ENCODE data around the gene PIGT. TPM values are rescaled to one million over a fixed set of nuclear protein-coding genes. Genes with fewer than 3 reads are reported as not detected.

PIGT gene
- total RNA-seq, 1 experiment from 2014 or later, result 101 TPM

- BruUV-seq (replicated peaks), result TSS peak; percentile 85
- intact Hi-C loops (cut with micrococcal nuclease; ENCODE audit: unreplicated experiment), result loop anchor here (1.0 to 10.0 kb wide), 4 partner anchors 49 to 305 kb away; partner anchors contain the start of gene WFDC10A
- Histone ChIP-seq H3F3A (ENCODE audit: insufficient read depth, low read depth) (0 out of 2 replicates have a peak, but pooled peaks cover 10% of the 10 kb centered on the region), H3K4me1 (replicated peaks; ENCODE audit: insufficient read depth) (peaks cover 31% of the 10 kb centered on the region), H3K79me2 (ENCODE audit: low read depth) (peaks cover 23% of the 10 kb centered on the region), H3K27ac (peak within 1 kb of the TSS; percentile 88), H3K9me3 (ENCODE audit: insufficient read depth, low read depth) (no peaks in the 10 kb centered on the region), H3K4me3 (peak within 1 kb of the TSS; percentile 67), H4K20me1 (ENCODE audit: insufficient read depth) (no peaks in the 10 kb centered on the region), H3K4me2 (peak within 1 kb of the TSS; percentile 96), H3K27me3 (ENCODE audit: insufficient read depth, low read depth) (no peaks in the 10 kb centered on the region), H3K36me3 (ENCODE audit: low read depth) (peaks cover 14% of the 10 kb centered on the region; the same call in 1 of the 2 replicates), H3K9me2 (ENCODE audit: insufficient read depth) (no peaks in the 10 kb centered on the region), H2AFZ (peak within 1 kb of the TSS; percentile 80)
- POLR2A ChIA-PET (ENCODE audit: unreplicated experiment), result interaction anchor here (0.5 to 1.2 kb wide), 14 partner anchors 11 to 1140 kb away, joined by 3 to 15 read pairs (median 5); no protein-coding TSS in a partner anchor
- peak; percentile 87 for DNase-seq
- CTCF ChIA-PET, result interaction anchor here (0.6 kb wide), 2 partner anchors 63 to 420 kb away, joined by 3 to 4 read pairs; no protein-coding TSS in a partner anchor
- TF ChIP-seq EZH2 (IDR thresholded peaks at IDR 0.05; ENCODE audit: low read depth) (no peak), CTCF (conservative IDR thresholded peaks at IDR 0.05) (peak; percentile 40; the same call in 1 of the 2 replicates)
These were observed 53.7 kb downstream of the PIGT start, which contains the start of gene WFDC2 for GRCh38 chr20:45469336-45470261. Gene WFDC2, plus strand, starts transcription at chr20:45469753. Its CDS starts 29 bp downstream, at chr20:45469782.

GRCh38 chr20:45470262-45470931, 54.5 kb downstream of the PIGT start:
- Histone ChIP-seq H3K4me3 (peak overlapping the region; percentile 67), H3K4me2 (peak overlapping the region; percentile 96), H4K20me1 (ENCODE audit: insufficient read depth) (no peaks in the 10 kb centered on the region), H3K27ac (peak overlapping the region; percentile 88), H2AFZ (peak overlapping the region; percentile 80), H3K9me3 (ENCODE audit: insufficient read depth, low read depth) (no peaks in the 10 kb centered on the region), H3K79me2 (ENCODE audit: low read depth) (peaks cover 27% of the 10 kb centered on the region), H3K27me3 (ENCODE audit: insufficient read depth, low read depth) (no peaks in the 10 kb centered on the region), H3K4me1 (replicated peaks; ENCODE audit: insufficient read depth) (peaks cover 29% of the 10 kb centered on the region), H3F3A (ENCODE audit: insufficient read depth, low read depth) (0 out of 2 replicates have a peak, but pooled peaks cover 10% of the 10 kb centered on the region), H3K36me3 (ENCODE audit: low read depth) (peaks cover 17% of the 10 kb centered on the region; the same call in 1 of the 2 replicates), H3K9me2 (ENCODE audit: insufficient read depth) (no peaks in the 10 kb centered on the region)
- ChIA-PET CTCF (interaction anchor here (1.0 kb wide), 1 partner anchor 15 kb away, joined by 4 read pairs; no protein-coding TSS in a partner anchor), POLR2A (ENCODE audit: unreplicated experiment) (interaction anchor here (0.7 to 1.2 kb wide), 5 partner anchors 15 to 1141 kb away, joined by 4 to 15 read pairs (median 10); no protein-coding TSS in a partner anchor)
- peak; percentile 63 to 82 for DNase-seq
- TF ChIP-seq EZH2 (IDR thresholded peaks at IDR 0.05; ENCODE audit: low read depth), result no peak
- TF ChIP-seq CTCF (conservative IDR thresholded peaks at IDR 0.05), result no peak
- intact Hi-C loops (cut with micrococcal nuclease; ENCODE audit: unreplicated experiment), result no loop called here
- BruUV-seq (replicated peaks), result no TSS peak

- peak overlapping the region; percentile 67 for H3K4me3 ChIP-seq
These were observed 55.0 kb downstream of the PIGT start for GRCh38 chr20:45470937-45471336.

More at GRCh38 chr20:45470937-45471336, 55.0 kb downstream of the PIGT start:
- TF ChIP-seq EZH2 (IDR thresholded peaks at IDR 0.05; ENCODE audit: low read depth) (no peak), CTCF (conservative IDR thresholded peaks at IDR 0.05) (no peak)
- no peaks in the 10 kb centered on the region for H3K27me3 ChIP-seq (ENCODE audit: insufficient read depth, low read depth)
- peak in 1 of 2 experiments; percentile 34 for DNase-seq
- intact Hi-C loops (cut with micrococcal nuclease; ENCODE audit: unreplicated experiment), result no loop called here
- 0 out of 2 replicates have a peak, but pooled peaks cover 10% of the 10 kb centered on the region for H3F3A ChIP-seq (ENCODE audit: insufficient read depth, low read depth)
- ChIA-PET POLR2A (ENCODE audit: unreplicated experiment) (interaction anchor here (0.6 to 0.8 kb wide), 2 partner anchors 309 to 385 kb away, joined by 5 to 11 read pairs; no protein-coding TSS in a partner anchor), CTCF (interaction anchor here (1.0 kb wide), 1 partner anchor 15 kb away, joined by 4 read pairs; no protein-coding TSS in a partner anchor)
- peak overlapping the region; percentile 96 for H3K4me2 ChIP-seq
- BruUV-seq (replicated peaks), result TSS peak; percentile 26
- no peaks in the 10 kb centered on the region for H4K20me1 ChIP-seq (ENCODE audit: insufficient read depth)
- H3K27ac ChIP-seq, result peak overlapping the region; percentile 88
- H3K36me3 ChIP-seq (ENCODE audit: low read depth), result peaks cover 20% of the 10 kb centered on the region; the same call in 1 of the 2 replicates
- H3K79me2 ChIP-seq (ENCODE audit: low read depth), result peaks cover 32% of the 10 kb centered on the region
- no peaks in the 10 kb centered on the region for H3K9me3 ChIP-seq (ENCODE audit: insufficient read depth, low read depth)
- H3K4me1 ChIP-seq (replicated peaks; ENCODE audit: insufficient read depth), result peaks cover 23% of the 10 kb centered on the region
- no peaks in the 10 kb centered on the region for H3K9me2 ChIP-seq (ENCODE audit: insufficient read depth)
- H2AFZ ChIP-seq, result peak overlapping the region; percentile 80
